Natural killer cell treated with Interleukin-12 subunit alpha and Interleukin-12 subunit beta and Interleukin-15 and Interleukin-18, amount 100 ng/mL, for 72 hours (primary cell): ENCODE data around the gene DBNDD2. TPM values are rescaled to one million over a fixed set of nuclear protein-coding genes. Genes with fewer than 3 reads are reported as not detected.

Experiments used
- ATAC-seq, 2 donors: fragments of 150-1000 bp; cut with Tn5 transposase in 1 of 2; sonication (Bioruptor Pico), chemical (Tn5 transposase) in 1 of 2; 2 replicates each; pipeline ENCODE4 v1.10.0; 2021
- DNase-seq: peaks from one replicate; pipeline ENCODE4 v3.0.0; 2022; ENCODE audit warnings: low spot score
- H3K27ac Mint-ChIP-seq, 2 donors: 1 replicate in 1 of 2; 2 replicates in 1 of 2; pipeline ENCODE4 v1.8.0; 2022; ENCODE audit warnings: mixed read lengths in 2 of 2, mild to moderate bottlenecking in 1 of 2, moderate library complexity in 1 of 2
- H3K27me3 Mint-ChIP-seq, 2 donors: 1 replicate in 1 of 2; 2 replicates in 1 of 2; pipeline ENCODE4 v1.8.0; 2022; ENCODE audit warnings: mixed read lengths in 2 of 2
- H3K36me3 Mint-ChIP-seq: one replicate; pipeline ENCODE4 v1.8.0; 2022; ENCODE audit warnings: mixed read lengths
- H3K4me1 Mint-ChIP-seq, 2 donors: 1 replicate in 1 of 2; 2 replicates in 1 of 2; pipeline ENCODE4 v1.8.0; 2022; ENCODE audit warnings: low read depth in 2 of 2, mixed read lengths in 2 of 2, mild to moderate bottlenecking in 1 of 2
- H3K4me3 Mint-ChIP-seq: one replicate; pipeline ENCODE4 v1.8.0; 2022; ENCODE audit warnings: mixed read lengths
- H3K9me3 Mint-ChIP-seq: 2 replicates; pipeline ENCODE4 v1.8.0; 2022; ENCODE audit warnings: mixed read lengths
- total RNA-seq, 2 donors: library from RNA; stranded (reverse); gene quantifications; one replicate each; pipeline ENCODE4 v1.2.3, GENCODE V29; 2022

The DBNDD2 gene
- total RNA-seq, 2 donors from 2014 or later = 6.1 to 6.4 TPM

- no peaks in the 10 kb centered on the region for H3K36me3 Mint-ChIP-seq
- DNase-seq (no peak), ATAC-seq (no peak)
- H3K4me3 Mint-ChIP-seq = no peak overlapping the region
- H3K27me3 Mint-ChIP-seq = peaks cover 5 to 8% of the 10 kb centered on the region in 2 donors
- H3K27ac Mint-ChIP-seq = no peak overlapping the region
- H3K4me1 Mint-ChIP-seq = peaks cover 0 to 4% of the 10 kb centered on the region in 2 donors
- no peaks in the 10 kb centered on the region for H3K9me3 Mint-ChIP-seq
These were observed 51.5 kb downstream of the DBNDD2 start for GRCh38 chr20:45459606-45460005.

Other genes with a start within 250 kb of the DBNDD2 start
- not detected for gene PI3, start 233.4 kb upstream of the DBNDD2 start, total RNA-seq
- not detected for gene SEMG1, start 201.3 kb upstream of the DBNDD2 start, total RNA-seq
- not detected for gene SEMG2, start 186.9 kb upstream of the DBNDD2 start, total RNA-seq
- gene SLPI, start 153.7 kb upstream of the DBNDD2 start, total RNA-seq = 1 to 10 TPM in 1 of 2 donors, not detected in 1; 7.2 TPM
- gene RBPJL, start 101.4 kb upstream of the DBNDD2 start, total RNA-seq = not detected
- 1 to 10 TPM in 1 of 2 donors, under 1 TPM in 1; 0.31 to 1.4 TPM for gene MATN4, start 100.0 kb upstream of the DBNDD2 start, total RNA-seq
- 10 to 100 TPM; 23.3 to 43.5 TPM for gene SDC4, start 59.9 kb upstream of the DBNDD2 start, total RNA-seq
- gene SYS1, start 45.1 kb upstream of the DBNDD2 start, total RNA-seq = 10 to 100 TPM; 23.3 to 31.4 TPM
- not detected for gene TP53TG5, start 30.0 kb upstream of the DBNDD2 start, total RNA-seq
- 10 to 100 TPM; 73.0 to 86.6 TPM for gene PIGT, start 7.9 kb downstream of the DBNDD2 start, total RNA-seq
- gene WFDC2, start 61.5 kb downstream of the DBNDD2 start, total RNA-seq = not detected
- not detected for gene SPINT3, start 107.3 kb downstream of the DBNDD2 start, total RNA-seq
- gene WFDC6, start 131.2 kb downstream of the DBNDD2 start, total RNA-seq = not detected
- gene EPPIN, start 139.1 kb downstream of the DBNDD2 start, total RNA-seq = not detected
- not detected for gene WFDC8, start 171.0 kb downstream of the DBNDD2 start, total RNA-seq
- gene WFDC10A, start 221.4 kb downstream of the DBNDD2 start, total RNA-seq = not detected
- not detected for gene WFDC9, start 223.0 kb downstream of the DBNDD2 start, total RNA-seq